Transverse colon (tissue), 4 donors: ENCODE results near the gene SYNE3. TPM values are rescaled to one million over a fixed set of nuclear protein-coding genes. Genes with fewer than 3 reads are reported as not detected.
A peak's percentile ranks its signal among the peaks of the same experiment; 100 is the strongest.

Experiments
- DNase-seq: peaks from one replicate; pipeline ENCODE4 v3.0.0-alpha.2; 2019
- H3K27ac ChIP-seq, 4 donors: fragments of 200-600 bp; sonication (generic); 2 replicates each; pipeline ENCODE4 v1.5.1; 2016 to 2018; ENCODE audit warnings: inconsistent platforms in 4 of 4
- H3K27me3 ChIP-seq: fragments of 200-600 bp; sonication (generic); 2 replicates; pipeline ENCODE4 v1.5.1; 2017; ENCODE audit warnings: inconsistent platforms
- H3K36me3 ChIP-seq, 4 donors: fragments of 200-600 bp; sonication (generic); 2 replicates each; pipeline ENCODE4 v1.5.1; 2017 to 2019; ENCODE audit warnings: inconsistent platforms in 4 of 4
- H3K4me1 ChIP-seq, 4 donors: fragments of 200-600 bp; sonication (generic); 2 replicates each; pipeline ENCODE4 v1.5.1; 2017 to 2020; ENCODE audit warnings: inconsistent platforms in 4 of 4
- H3K4me3 ChIP-seq, 4 donors: fragments of 200-600 bp; sonication (generic); 1 replicate in 1 of 4; 2 replicates in 3 of 4; pipeline versions ENCODE4 v1.5.1 to v1.6.1; 2017 to 2019; ENCODE audit warnings: inconsistent platforms in 4 of 4
- H3K9me3 ChIP-seq, 2 donors: fragments of 200-600 bp; sonication (generic); 2 replicates each; pipeline ENCODE4 v1.5.1; 2017 to 2019; ENCODE audit warnings: inconsistent platforms in 2 of 2
- EP300 ChIP-seq: sonication (generic); formaldehyde crosslinking; IDR thresholded peaks from one replicate; pipeline ENCODE4 v1.6.1; 2017; ENCODE audit warnings: antibody characterized with exemption, low read depth
- POLR2A ChIP-seq: fragments of 450-650 bp; IDR thresholded peaks from one replicate; pipeline ENCODE4 v1.6.1; 2016; ENCODE audit warnings: antibody characterized with exemption, mild to moderate bottlenecking, moderate library complexity
- POLR2AphosphoS5 ChIP-seq, 3 donors: sonication (generic); formaldehyde crosslinking; IDR thresholded peaks; one replicate each; pipeline ENCODE4 v1.6.1; 2016; ENCODE audit warnings: antibody characterized with exemption in 3 of 3
- WGBS, 2 donors: methylation state at CpG; one replicate each; pipeline ENCODE4 v1.1.5; 2018; ENCODE audit warnings: low coverage in 1 of 2; 5-methylcytosine and 5-hydroxymethylcytosine counted together
- in situ Hi-C, 4 donors: fragments of 200-750 bp; cut with MboI; loops; one replicate each; pipeline versions ENCODE4 v1.15.0 to v1.15.1; 2017; ENCODE audit warnings: low sequenced_read_pairs in 3 of 4, low pct_ligation_motif_present in 1 of 4, low pct_unique_long_range_greater_than_20kb in 1 of 4
- intact Hi-C: fragments of 100-400 bp; cut with DNase I; formaldehyde crosslinking; loops from one replicate; pipeline ENCODE4 v1.15.1; 2023; ENCODE audit warnings: low total_unique reads
- total RNA-seq, 4 donors: library from RNA; depleted of rRNA; stranded (reverse); fragments of >200 nt; gene quantifications; one replicate each; pipeline ENCODE4 v1.1.0, GENCODE V29; 2016
- TF ChIP-seq, protein P1 (sequence below), 5 experiments: fragments of 200-600 bp in 3 of 5; fragments of 450-650 bp in 2 of 5; sonication (generic) in 3 of 5; IDR thresholded peaks; 1 replicate in 2 of 5; 2 replicates in 3 of 5; pipeline ENCODE4 v1.5.1; 2016 to 2017; ENCODE audit warnings: antibody characterized with exemption in 5 of 5, inconsistent platforms in 3 of 5, mild to moderate bottlenecking in 2 of 5, moderate library complexity in 1 of 5

SYNE3 gene
- total RNA-seq, 4 donors from 2014 or later, result 9.8 to 46.8 (median 13.9) TPM

DNA sequence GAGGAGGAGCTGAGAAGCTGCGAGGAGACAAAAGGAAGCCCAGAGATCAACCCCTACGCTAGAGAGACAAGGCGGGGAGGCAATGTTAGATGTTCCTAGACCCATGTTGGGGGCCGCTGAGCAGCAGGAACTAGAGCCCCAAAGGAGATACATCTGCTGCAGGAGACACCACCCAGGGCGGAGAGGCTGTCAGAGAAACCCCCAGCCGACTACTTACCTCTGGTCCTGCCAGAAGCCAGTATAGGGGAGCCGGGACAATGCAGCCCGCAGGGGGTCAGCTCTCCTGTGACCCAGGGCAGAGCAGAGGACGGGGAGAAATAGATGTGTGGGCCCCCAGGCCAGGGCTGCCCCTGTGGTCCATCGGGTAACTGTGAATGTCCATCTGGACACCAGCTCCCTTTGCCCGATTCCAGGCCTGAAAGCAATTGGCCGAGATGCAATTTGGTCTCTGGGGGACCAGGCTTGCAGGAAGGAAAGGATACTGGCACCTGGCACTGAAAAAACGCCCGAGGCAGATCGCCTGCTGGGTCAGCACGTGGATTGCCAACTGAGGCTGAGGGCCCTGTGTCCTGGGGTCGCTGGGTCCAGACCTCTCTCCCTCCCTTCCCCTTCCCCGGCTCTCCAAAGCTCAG is 34.9 kb downstream of the SYNE3 start:
- Histone ChIP-seq H3K9me3 (no peaks in the 10 kb centered on the region), H3K27me3 (no peaks in the 10 kb centered on the region), H3K4me1 (peaks cover 20 to 49% (median 26%) of the 10 kb centered on the region in 4 donors), H3K36me3 (no peaks in the 10 kb centered on the region), H3K27ac (peak overlapping the region in 3 of 4 donors; percentile 58 to 65 (median 64)), H3K4me3 (no peak overlapping the region)
- in situ Hi-C loops (no loop called here), intact Hi-C loops (no loop called here)
- no peak for DNase-seq
- TF ChIP-seq POLR2A, result no peak
- TF ChIP-seq, protein P1, sequence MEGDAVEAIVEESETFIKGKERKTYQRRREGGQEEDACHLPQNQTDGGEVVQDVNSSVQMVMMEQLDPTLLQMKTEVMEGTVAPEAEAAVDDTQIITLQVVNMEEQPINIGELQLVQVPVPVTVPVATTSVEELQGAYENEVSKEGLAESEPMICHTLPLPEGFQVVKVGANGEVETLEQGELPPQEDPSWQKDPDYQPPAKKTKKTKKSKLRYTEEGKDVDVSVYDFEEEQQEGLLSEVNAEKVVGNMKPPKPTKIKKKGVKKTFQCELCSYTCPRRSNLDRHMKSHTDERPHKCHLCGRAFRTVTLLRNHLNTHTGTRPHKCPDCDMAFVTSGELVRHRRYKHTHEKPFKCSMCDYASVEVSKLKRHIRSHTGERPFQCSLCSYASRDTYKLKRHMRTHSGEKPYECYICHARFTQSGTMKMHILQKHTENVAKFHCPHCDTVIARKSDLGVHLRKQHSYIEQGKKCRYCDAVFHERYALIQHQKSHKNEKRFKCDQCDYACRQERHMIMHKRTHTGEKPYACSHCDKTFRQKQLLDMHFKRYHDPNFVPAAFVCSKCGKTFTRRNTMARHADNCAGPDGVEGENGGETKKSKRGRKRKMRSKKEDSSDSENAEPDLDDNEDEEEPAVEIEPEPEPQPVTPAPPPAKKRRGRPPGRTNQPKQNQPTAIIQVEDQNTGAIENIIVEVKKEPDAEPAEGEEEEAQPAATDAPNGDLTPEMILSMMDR (IDR thresholded peaks at IDR 0.05), result no peak
- no peak for TF ChIP-seq EP300
- TF ChIP-seq POLR2AphosphoS5 (IDR thresholded peaks at IDR 0.05), result no peak
- WGBS, 2 donors, result 92 to 100% methylated on average over 2 to 18 of the region's 18 CpGs

GRCh38 chr14:95480887-95481226 is 35.6 kb downstream of the SYNE3 start:
- no peak overlapping the region for H3K4me3 ChIP-seq
- peak overlapping the region; percentile 28 to 65 (median 61) for H3K27ac ChIP-seq
- in situ Hi-C loops (no loop called here), intact Hi-C loops (no loop called here)
- no peaks in the 10 kb centered on the region for H3K27me3 ChIP-seq
- WGBS, 2 donors, result 87% methylated on average over 9 of the region's 9 CpGs; no CpG with 5 or more reads in 1 of the 2 donors
- peaks cover 19 to 49% (median 25%) of the 10 kb centered on the region in 4 donors for H3K4me1 ChIP-seq
- TF ChIP-seq POLR2A (no peak), POLR2AphosphoS5 (IDR thresholded peaks at IDR 0.05) (no peak), EP300 (no peak)
- TF ChIP-seq, protein P1 (IDR thresholded peaks at IDR 0.05), result no peak
- H3K36me3 ChIP-seq, result no peaks in the 10 kb centered on the region
- H3K9me3 ChIP-seq, result no peaks in the 10 kb centered on the region
- no peak for DNase-seq

DNA sequence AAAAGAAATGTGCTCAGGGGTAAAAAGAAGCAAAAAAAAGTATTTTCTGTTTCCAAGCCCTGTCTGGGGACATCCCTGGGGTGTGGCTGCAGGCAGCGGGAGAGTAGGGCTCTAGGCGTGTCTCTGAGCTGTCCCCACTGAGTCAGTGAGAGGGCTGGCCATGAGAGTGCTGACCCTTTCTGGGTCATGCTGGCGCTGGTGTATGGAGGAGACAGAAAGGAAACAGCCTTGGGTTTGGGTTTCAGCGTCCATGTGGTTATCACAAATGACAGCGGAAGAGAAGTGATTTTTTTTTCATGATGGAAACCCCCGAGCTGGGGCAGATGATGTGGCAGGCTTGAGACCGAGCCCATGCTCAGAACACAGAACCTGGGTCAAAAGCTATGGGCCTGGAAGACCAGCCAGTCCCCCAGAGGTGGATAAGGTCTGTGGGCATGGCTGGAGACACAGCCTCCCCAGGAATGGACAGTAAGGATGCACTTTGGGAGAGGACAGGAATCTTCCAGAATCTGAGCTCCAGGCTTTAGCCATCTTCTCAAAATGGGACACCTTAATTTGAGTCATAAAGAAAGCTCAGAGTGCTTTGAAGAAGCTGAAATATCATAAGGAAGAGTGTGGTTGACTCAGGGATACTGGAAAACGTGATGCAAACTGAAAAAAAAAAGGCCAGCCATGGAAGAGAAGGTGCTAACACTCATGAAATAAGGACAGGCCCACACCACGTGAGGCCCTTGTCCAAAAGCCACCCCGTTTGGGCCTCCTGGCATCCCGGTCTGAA is 36.2 kb downstream of the SYNE3 start:
- Histone ChIP-seq H3K27me3 (no peaks in the 10 kb centered on the region), H3K36me3 (peaks cover 0 to 4% (median 0%) of the 10 kb centered on the region in 4 donors), H3K4me1 (peaks cover 19 to 48% (median 25%) of the 10 kb centered on the region in 4 donors), H3K27ac (peak overlapping the region; percentile 28 to 65 (median 61)), H3K4me3 (no peak overlapping the region), H3K9me3 (no peaks in the 10 kb centered on the region)
- in situ Hi-C loops (no loop called here), intact Hi-C loops (no loop called here)
- 66 to 67% methylated on average over 1 to 11 of the region's 11 CpGs for WGBS, 2 donors
- TF ChIP-seq EP300 (no peak), POLR2A (no peak), POLR2AphosphoS5 (IDR thresholded peaks at IDR 0.05) (no peak)
- TF ChIP-seq, protein P1 (IDR thresholded peaks at IDR 0.05), result no peak
- peak; percentile 38 for DNase-seq

DNA sequence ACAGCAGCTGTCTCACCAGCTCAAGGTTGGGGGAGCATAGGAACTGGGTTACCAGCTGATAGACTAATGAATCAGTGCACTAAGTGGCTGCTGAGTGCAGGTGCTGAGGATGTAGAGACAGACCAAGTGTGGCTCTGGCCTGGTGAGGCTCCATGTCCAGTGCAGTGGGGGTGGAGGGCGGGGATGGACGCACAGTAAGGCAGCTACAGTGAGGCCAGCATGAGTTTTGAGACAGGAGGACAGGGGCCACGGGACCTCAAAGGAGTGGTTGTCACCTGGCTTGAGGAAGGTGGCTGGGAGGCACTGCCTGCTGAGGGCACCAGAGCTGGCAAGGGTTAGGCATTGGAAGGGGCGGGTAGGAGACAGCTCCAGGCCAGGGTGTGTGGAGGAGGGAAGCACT is 37.0 kb downstream of the SYNE3 start:
- no peak for DNase-seq
- 77 to 80% methylated on average over 2 to 4 of the region's 4 CpGs for WGBS, 2 donors
- no peaks in the 10 kb centered on the region for H3K27me3 ChIP-seq
- no peaks in the 10 kb centered on the region for H3K9me3 ChIP-seq
- H3K4me3 ChIP-seq, result no peak overlapping the region
- peaks cover 17 to 40% (median 23%) of the 10 kb centered on the region in 4 donors for H3K4me1 ChIP-seq
- H3K27ac ChIP-seq, result peak overlapping the region in 2 of 4 donors; percentile 5 to 7
- peaks cover 0 to 8% (median 0%) of the 10 kb centered on the region in 4 donors for H3K36me3 ChIP-seq
- intact Hi-C loops (no loop called here), in situ Hi-C loops (no loop called here)
- TF ChIP-seq POLR2A (no peak), EP300 (no peak), POLR2AphosphoS5 (IDR thresholded peaks at IDR 0.05) (no peak)
- TF ChIP-seq, protein P1 (IDR thresholded peaks at IDR 0.05), result no peak
